Stimulated activated CD8-positive, alpha-beta memory T cell treated with anti-CD3 and anti-CD28 coated beads, Interleukin-2, amount 100 ng/mL, for 48 hours (primary cell): ENCODE measurements around the gene IVD.

Experiments used
- DNase-seq, 2 donors: peaks; one replicate each; pipeline ENCODE4 v3.0.0-alpha.2; 2020; ENCODE audit warnings: low read depth in 2 of 2

Gene IVD

GRCh38 chr15:40405501-40406381 is at the start of gene IVD:
IVD (plus strand) TSS chr15:40405795; CDS start chr15:40405828, 33 bp downstream.
- peak; percentile 88 to 92 for DNase-seq

GRCh38 chr15:40355976-40356585 is 49.5 kb upstream of the IVD start:
- no peak for DNase-seq

- DNase-seq, result no peak
These were observed 48.3 kb upstream of the IVD start for GRCh38 chr15:40357246-40357645.

- DNase-seq, result peak; percentile 80 to 83
These were observed 47.7 kb upstream of the IVD start, which contains the start of gene DISP2 for GRCh38 chr15:40357723-40358470. DISP2 (plus strand) TSS chr15:40358219; CDS start chr15:40358322, 103 bp downstream.

- DNase-seq, result peak in 1 of 2 donors; percentile 25
These were observed 46.9 kb upstream of the IVD start for GRCh38 chr15:40358471-40359353.

GRCh38 chr15:40360015-40360414 is 45.6 kb upstream of the IVD start:
- DNase-seq, result no peak

- DNase-seq, result no peak
These were observed 44.0 kb upstream of the IVD start for GRCh38 chr15:40361640-40362039.

- no peak for DNase-seq
These were observed 42.0 kb upstream of the IVD start for GRCh38 chr15:40363611-40364010.

- DNase-seq, result no peak
These were observed 41.3 kb upstream of the IVD start for GRCh38 chr15:40364251-40364650.

GRCh38 chr15:40365016-40365415 is 40.6 kb upstream of the IVD start:
- no peak for DNase-seq

GRCh38 chr15:40365624-40366456 is 39.8 kb upstream of the IVD start:
- DNase-seq, result no peak

- DNase-seq, result no peak
These were observed 38.9 kb upstream of the IVD start for GRCh38 chr15:40366457-40367370.

- DNase-seq, result no peak
These were observed 38.3 kb upstream of the IVD start for GRCh38 chr15:40367371-40367685.

GRCh38 chr15:40367686-40368611 is 37.6 kb upstream of the IVD start:
- DNase-seq, result peak; percentile 75 to 76

- DNase-seq, result no peak
These were observed 36.7 kb upstream of the IVD start for GRCh38 chr15:40368719-40369473.

- DNase-seq, result no peak
These were observed 36.1 kb upstream of the IVD start for GRCh38 chr15:40369474-40369869.

- DNase-seq, result no peak
These were observed 35.6 kb upstream of the IVD start for GRCh38 chr15:40369971-40370370.

- no peak for DNase-seq
These were observed 32.6 kb upstream of the IVD start for GRCh38 chr15:40372981-40373380.
